Measurements from ENCODE around the gene OR5AK2.
"Not testable (repeated sequence)": the region's sequence is repeated elsewhere in the genome, so short reads cannot be mapped to it uniquely, and the experiment has no call there.

Gene OR5AK2

DNA sequence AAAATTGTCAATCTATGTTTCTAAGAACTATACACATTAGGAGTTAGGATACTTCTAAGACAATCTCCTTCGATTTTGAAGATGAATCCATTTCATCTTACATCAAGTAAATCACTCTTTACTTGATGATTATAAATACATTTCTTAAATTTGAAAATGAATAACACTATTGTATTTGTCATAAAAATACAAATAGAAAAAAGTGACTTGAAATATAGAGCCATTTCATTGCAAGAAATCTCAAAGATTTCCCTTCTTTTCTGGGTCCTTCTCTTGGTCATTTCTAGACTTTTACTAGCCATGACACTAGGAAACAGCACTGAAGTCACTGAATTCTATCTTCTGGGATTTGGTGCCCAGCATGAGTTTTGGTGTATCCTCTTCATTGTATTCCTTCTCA is at the start of gene OR5AK2:
TSS of gene OR5AK2 (plus strand) at position 301 of the 400 bp plus-strand sequence. CDS start at position 301, 0 bp downstream.
- DNase-seq (ENCODE audit: low read depth), result no peak

DNA sequence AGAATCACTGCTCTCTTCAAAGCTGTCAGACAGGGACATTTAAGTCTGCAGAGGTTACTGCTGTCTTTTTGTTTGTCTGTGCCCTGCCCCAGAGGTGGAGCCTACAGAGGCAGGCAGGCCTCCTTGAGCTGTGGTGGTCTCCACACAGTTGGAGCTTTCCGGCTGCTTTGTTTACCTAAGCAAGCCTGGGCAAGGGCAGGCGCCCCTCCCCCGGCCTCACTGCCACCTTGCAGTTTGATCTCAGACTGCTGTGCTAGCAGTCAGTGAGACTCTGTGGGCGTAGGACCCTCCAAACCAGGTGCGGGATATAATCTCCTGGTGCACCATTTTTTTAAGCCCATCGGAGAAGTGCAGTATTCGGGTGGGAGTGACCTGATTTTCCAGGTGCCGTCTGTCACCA is 43.2 kb upstream of the OR5AK2 start:
- not testable (repeated sequence) for DNase-seq (ENCODE audit: low read depth)

- no peak for DNase-seq (ENCODE audit: low read depth)
These were observed 39.7 kb upstream of the OR5AK2 start for GRCh38 chr11:56948991-56949515.

DNA sequence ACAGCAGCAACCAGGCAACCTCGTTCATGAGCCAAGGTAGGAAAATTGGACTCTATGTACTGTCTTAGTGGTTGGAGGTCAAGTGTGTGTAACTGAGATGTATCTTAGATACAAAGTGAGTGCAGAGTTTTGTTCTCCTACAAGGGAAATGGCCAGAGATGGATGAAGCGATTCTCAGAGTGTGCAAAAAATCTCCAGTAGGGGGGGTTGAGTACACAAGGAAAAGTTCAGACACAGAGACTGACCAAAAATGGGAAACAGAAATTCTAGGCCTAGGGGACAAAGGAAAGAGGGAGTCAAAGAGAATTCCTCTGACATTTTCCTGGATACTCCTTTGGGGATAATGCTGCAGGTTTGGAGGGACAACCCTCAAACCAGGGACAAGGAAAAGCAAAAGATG is 38.2 kb upstream of the OR5AK2 start:
- DNase-seq (ENCODE audit: low read depth), result no peak

- not testable (repeated sequence) for DNase-seq (ENCODE audit: low read depth)
These were observed 34.8 kb upstream of the OR5AK2 start for GRCh38 chr11:56953907-56954306.

DNA sequence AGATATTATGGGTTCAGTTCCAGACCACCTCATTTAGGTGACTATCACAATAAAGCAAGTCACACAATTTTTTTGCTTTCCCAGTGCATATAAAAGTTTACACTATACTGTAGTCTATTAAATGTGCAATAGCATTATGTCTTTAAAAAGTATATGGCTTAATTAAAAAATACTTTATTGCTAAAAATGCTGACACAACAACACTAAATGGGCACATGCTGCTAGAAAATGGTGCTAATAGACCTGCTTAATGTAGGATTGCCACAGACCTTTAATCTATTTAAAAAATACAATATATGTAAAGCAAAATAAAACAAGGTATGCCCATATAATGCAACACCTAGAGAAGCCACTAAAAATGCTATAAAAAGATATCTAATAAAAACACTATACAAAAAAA is 27.1 kb upstream of the OR5AK2 start:
- DNase-seq (ENCODE audit: low read depth), result no peak

DNA sequence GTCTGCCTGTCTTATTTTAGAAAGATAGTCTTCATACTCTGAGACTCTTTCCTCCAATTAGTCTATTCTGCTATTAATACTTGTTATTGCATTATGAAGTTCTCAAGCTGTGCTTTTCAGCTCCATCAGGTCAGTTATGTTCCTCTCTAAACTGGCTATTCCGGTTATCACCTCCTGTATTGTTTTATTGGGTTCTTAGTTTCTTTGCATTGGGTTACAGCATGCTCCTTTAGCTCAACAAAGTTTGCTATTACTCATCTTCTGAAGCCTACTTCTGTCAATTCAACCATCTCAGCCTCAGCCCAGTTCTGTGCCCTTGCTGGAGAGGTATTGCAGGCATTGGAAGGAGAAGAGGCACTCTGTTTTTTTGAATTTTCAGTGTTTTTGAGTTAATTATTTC is 21.0 kb upstream of the OR5AK2 start:
- DNase-seq (ENCODE audit: low read depth), result no peak

DNA sequence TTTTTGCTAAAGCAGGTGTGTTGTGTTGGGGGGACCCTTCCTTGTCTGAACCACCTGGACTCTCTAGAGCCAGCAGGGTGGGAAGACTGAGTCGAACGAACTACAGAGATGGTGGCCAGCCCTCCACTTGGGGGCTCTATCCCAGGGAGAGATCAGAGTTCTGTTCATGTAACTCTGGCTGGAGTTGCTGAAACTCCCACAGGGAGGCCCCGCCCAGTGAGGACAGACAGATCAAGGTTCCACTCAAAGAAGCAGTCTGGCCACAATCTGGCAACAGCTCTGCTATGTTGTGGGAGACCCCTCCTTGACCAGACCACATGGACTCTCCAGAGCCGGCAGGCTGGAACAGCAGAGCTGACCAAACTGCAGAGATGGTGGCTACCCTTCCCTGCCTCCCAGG is 20.2 kb upstream of the OR5AK2 start:
- no peak for DNase-seq (ENCODE audit: low read depth)

DNA sequence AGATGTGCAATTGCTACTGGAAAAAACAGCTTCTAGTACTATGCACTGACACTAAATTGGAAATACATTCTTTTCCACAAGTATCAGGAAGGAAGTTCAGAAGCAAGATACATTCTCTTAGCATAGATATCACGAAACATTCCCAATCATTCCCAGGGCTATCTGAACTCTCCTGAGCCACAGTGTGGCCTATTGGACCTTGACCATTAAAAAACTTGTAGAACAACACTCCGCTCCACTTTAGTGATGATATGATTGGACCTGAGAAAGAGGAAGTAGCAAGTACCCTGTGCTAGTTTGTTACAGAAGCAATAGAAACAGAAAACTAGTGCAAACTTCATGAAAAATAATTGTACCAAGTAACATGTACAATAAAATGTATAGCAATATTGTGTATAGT is 11.4 kb upstream of the OR5AK2 start:
- DNase-seq (ENCODE audit: low read depth), result no peak

DNA sequence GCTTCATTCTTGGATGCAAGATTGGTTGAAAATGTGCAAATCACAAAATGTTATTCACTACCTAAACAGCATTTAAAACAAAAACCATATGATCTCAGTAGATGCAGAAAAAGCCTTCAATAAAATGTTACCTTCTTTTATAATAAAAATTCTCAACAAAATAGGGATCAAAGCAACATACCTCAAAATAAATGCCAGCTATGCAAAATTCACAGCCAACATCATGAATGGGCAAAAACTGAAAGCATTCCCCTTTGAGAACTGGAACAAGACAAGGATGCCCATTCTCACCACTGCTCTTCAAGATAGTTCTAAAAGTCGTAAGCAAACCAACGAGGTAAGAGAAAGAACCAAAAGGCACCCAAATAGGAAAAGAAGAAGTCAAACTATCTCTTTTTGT is 2.0 kb downstream of the OR5AK2 start:
- no peak for DNase-seq (ENCODE audit: low read depth)

DNA sequence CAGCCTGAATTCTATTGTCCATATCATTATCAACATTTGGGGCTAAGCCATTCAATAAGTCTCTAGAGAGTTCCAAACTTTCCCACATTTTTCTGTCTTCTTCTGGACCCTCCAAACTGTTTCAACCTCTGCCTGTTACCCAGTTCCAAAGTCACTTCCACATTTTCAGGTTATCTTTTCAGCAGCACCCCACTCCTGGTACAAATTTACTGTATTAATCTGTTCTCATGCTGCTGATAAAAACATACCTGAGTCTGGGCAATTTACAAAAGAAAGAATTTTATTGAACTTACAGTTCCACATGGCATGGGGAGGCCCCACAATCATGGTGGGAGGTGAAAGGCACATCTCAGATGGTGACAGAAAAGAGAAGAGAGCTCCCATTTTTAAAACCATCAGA is 5.8 kb downstream of the OR5AK2 start:
- DNase-seq (ENCODE audit: low read depth), result no peak

GRCh38 chr11:57001674-57002401 is 13.1 kb downstream of the OR5AK2 start:
- peak; percentile 28 for DNase-seq (ENCODE audit: low read depth)

DNA sequence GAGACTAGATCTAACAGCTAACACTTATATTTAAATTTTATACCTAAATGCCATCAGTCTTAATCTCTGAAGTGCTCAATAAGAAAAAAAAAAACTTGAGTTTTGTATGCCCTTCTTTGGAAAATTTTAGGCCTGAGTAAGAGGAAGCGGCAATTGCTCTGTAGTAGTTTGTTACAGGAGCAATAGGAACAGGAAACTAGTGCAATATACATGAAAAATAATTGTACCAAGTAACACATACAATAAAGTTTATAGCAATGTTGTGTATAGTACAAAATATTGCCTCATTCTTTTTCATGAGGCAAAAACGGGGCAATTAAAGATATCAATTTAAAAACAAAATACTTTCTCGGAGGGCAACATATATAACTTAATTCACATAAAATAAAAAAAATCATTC is 19.7 kb downstream of the OR5AK2 start:
- no peak for DNase-seq (ENCODE audit: low read depth)

GRCh38 chr11:57015679-57016078 is 27.0 kb downstream of the OR5AK2 start:
- DNase-seq (ENCODE audit: low read depth), result no peak

- DNase-seq (ENCODE audit: low read depth), result no peak
These were observed 42.8 kb downstream of the OR5AK2 start for GRCh38 chr11:57031556-57031955.
